ENCODE results near the gene IL18RAP. TPM values are rescaled to one million over a fixed set of nuclear protein-coding genes. Genes with fewer than 3 reads are reported as not detected.
A peak's percentile ranks its signal among the peaks of the same experiment; 100 is the strongest.

Gene IL18RAP
- total RNA-seq = 4.9 TPM
- long read RNA-seq, partial matches to known transcripts = 1 of 3 reads
- long read RNA-seq, other reads (novel, unspliced or antisense) = 1 of 3 reads

DNA sequence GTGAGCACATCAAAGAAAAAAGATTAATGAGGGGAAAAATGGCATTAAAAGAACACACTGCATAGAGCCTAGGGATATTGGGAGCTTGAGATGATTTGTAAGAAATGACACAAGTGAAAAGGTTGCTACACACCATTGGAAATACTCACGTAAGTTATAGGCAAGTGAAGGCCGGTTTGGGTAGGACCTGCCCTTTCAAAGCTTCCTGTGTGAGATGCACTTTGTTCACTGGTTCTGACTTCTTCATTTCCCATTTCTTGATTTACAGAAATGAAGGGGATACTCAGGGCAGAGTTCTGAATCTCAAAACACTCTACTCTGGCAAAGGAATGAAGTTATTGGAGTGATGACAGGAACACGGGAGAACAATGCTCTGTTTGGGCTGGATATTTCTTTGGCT is at the start of gene IL18RAP:
Gene IL18RAP, plus strand, starts transcription at position 251 of the 400 bp plus-strand sequence. Its CDS starts 118 bp downstream, at position 369.
- TF ChIP-seq, protein P1, sequence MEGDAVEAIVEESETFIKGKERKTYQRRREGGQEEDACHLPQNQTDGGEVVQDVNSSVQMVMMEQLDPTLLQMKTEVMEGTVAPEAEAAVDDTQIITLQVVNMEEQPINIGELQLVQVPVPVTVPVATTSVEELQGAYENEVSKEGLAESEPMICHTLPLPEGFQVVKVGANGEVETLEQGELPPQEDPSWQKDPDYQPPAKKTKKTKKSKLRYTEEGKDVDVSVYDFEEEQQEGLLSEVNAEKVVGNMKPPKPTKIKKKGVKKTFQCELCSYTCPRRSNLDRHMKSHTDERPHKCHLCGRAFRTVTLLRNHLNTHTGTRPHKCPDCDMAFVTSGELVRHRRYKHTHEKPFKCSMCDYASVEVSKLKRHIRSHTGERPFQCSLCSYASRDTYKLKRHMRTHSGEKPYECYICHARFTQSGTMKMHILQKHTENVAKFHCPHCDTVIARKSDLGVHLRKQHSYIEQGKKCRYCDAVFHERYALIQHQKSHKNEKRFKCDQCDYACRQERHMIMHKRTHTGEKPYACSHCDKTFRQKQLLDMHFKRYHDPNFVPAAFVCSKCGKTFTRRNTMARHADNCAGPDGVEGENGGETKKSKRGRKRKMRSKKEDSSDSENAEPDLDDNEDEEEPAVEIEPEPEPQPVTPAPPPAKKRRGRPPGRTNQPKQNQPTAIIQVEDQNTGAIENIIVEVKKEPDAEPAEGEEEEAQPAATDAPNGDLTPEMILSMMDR (IDR thresholded peaks at IDR 0.05) = no peak
- Histone ChIP-seq H3K27ac (no peak within 1 kb of the TSS), H3K9me3 (no peaks in the 10 kb centered on the region), H3K4me1 (no peaks in the 10 kb centered on the region), H3K36me3 (no peaks in the 10 kb centered on the region), H3K27me3 (no peaks in the 10 kb centered on the region), H3K4me3 (no peak within 1 kb of the TSS)
- DNase-seq (no peak), ATAC-seq (no peak)
- intact Hi-C loops (cut with DNase I) = no loop called here

DNA sequence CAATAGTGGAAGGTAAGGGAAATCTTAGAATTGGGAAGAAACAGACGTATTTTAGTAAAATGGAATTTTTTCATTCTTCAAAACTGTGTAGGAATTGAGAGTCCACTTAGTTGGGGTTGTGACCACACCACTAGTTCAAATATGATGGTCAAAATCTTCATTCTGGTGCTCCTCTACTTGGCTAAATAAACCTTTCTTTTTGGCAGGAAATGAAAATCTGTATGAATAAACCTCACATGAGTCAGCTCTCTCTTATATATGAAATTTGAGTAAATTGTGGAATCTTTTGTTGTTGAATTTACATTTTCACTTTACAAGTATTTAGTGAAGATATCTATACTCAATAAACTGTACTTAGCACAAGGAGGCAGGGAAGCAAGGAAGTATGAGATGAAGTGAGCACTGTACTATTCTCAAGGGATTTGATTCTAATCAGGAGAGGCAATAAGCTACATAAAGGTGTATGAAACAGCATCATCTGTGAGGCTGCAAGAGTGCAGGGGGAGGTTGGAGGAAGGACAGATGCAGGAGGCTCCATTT is 46.8 kb upstream of the IL18RAP start:
- intact Hi-C loops (cut with DNase I) = no loop called here
- Histone ChIP-seq H3K9me3 (no peaks in the 10 kb centered on the region), H3K27ac (no peak overlapping the region), H3K27me3 (no peaks in the 10 kb centered on the region), H3K36me3 (no peaks in the 10 kb centered on the region), H3K4me3 (no peak overlapping the region), H3K4me1 (no peaks in the 10 kb centered on the region)
- TF ChIP-seq, protein P1 (IDR thresholded peaks at IDR 0.05) = no peak
- ATAC-seq (no peak), DNase-seq (no peak)

DNA sequence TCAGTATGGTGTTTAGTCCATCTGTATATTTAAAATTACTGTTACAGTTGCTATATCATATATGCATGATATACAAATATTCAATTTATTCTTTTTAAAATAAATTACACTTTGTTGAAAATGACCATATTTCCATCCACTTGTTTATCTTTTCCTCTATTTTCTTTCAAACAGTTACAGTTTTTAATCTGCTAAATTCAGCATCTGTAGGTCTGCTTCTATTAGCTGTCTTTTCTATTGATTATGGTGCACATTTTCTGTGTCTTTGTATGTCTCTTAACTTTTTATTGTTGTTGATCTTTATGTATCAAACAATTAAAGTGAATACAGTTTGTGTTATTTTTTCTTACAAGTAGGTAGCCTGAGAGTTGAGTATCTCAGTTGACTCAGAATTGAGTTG is 39.2 kb upstream of the IL18RAP start:
- ATAC-seq (no peak), DNase-seq (no peak)
- no peaks in the 10 kb centered on the region for H3K4me1 ChIP-seq
- H3K4me3 ChIP-seq = no peak overlapping the region
- intact Hi-C loops (cut with DNase I) = no loop called here
- no peak overlapping the region for H3K27ac ChIP-seq
- TF ChIP-seq, protein P1 (IDR thresholded peaks at IDR 0.05) = no peak
- no peaks in the 10 kb centered on the region for H3K36me3 ChIP-seq
- H3K27me3 ChIP-seq = no peaks in the 10 kb centered on the region
- H3K9me3 ChIP-seq = peaks cover 9% of the 10 kb centered on the region

GRCh38 chr2:102385522-102385921 is 37.4 kb upstream of the IL18RAP start:
- TF ChIP-seq, protein P1 (IDR thresholded peaks at IDR 0.05) = no peak
- H3K4me1 ChIP-seq = no peaks in the 10 kb centered on the region
- no peak overlapping the region for H3K27ac ChIP-seq
- intact Hi-C loops (cut with DNase I) = no loop called here
- H3K9me3 ChIP-seq = peaks cover 9% of the 10 kb centered on the region
- no peaks in the 10 kb centered on the region for H3K36me3 ChIP-seq
- no peaks in the 10 kb centered on the region for H3K27me3 ChIP-seq
- no peak for DNase-seq
- no peak overlapping the region for H3K4me3 ChIP-seq
- peak; percentile 24 for ATAC-seq

GRCh38 chr2:102386004-102386403 is 37.0 kb upstream of the IL18RAP start:
- TF ChIP-seq, protein P1 (IDR thresholded peaks at IDR 0.05) = no peak
- no peak overlapping the region for H3K4me3 ChIP-seq
- H3K4me1 ChIP-seq = no peaks in the 10 kb centered on the region
- no peaks in the 10 kb centered on the region for H3K36me3 ChIP-seq
- H3K27ac ChIP-seq = no peak overlapping the region
- ATAC-seq (peak; percentile 75), DNase-seq (no peak)
- intact Hi-C loops (cut with DNase I) = no loop called here
- H3K27me3 ChIP-seq = no peaks in the 10 kb centered on the region
- H3K9me3 ChIP-seq = peaks cover 9% of the 10 kb centered on the region
